IPS-18c (cell line): ENCODE results near the gene RNASE8.

ENCODE experiments used
- H3K4me3 ChIP-seq: 2 replicates; pipeline ENCODE4 v1.7.0; 2013; ENCODE audit warnings: low read depth, mild to moderate bottlenecking, low read length, moderate library complexity; ENCODE audit not compliant: insufficient read depth
- H3K9me3 ChIP-seq: one replicate; pipeline ENCODE4 v1.6.1; 2013; ENCODE audit warnings: mild to moderate bottlenecking, low read length, moderate library complexity; ENCODE audit not compliant: control insufficient read depth, insufficient read depth

Gene RNASE8

DNA sequence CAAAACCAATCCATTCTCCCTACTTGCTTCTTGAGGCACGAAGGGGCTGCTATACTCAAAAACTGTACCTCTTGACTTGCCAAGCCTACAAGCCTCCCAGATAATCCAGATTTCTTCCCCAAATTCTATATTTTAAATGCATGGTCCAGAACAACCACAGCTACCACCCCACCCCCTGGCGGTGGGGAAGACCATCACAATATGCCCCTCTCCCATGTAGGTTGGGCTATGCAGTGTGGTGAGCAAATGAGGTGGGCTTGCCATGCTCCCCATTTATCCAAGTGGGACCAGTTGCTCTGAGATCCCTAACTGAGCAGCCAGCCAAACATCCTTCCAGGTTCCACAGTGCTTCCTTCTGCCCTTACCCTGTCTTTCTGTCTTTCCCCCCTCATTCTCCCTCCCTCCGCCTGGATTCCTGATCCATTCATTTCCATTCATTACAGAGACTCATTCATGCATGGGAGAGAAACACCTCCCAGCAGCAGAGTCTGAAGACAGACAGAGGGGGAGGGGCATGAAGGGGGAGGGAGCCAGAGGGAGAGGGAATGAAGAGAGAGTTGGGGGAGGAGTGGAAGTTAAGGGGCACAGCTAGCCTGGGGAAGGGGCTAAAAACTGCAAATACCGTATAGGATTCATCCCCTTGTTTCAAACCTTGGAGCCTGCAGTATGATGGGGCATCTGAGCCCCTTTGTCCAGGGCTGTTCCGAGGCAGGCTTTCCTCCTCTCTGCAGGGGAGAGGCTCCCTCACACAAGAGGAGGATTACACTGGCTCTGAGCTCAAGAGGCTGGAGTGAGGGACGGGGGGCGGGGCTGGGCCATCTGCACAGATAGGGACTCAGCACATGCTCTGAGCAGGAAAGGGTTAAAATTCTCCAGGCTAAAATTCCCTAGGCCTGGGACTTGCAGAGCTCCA lies 36.4 kb downstream of the RNASE8 start:
- peak overlapping the region; percentile 34 for H3K4me3 ChIP-seq
- H3K9me3 ChIP-seq, result no peaks in the 10 kb centered on the region

GRCh38 chr14:21095430-21096205 lies 38.0 kb downstream of the RNASE8 start:
- Histone ChIP-seq H3K4me3 (no peak overlapping the region), H3K9me3 (no peaks in the 10 kb centered on the region)

DNA sequence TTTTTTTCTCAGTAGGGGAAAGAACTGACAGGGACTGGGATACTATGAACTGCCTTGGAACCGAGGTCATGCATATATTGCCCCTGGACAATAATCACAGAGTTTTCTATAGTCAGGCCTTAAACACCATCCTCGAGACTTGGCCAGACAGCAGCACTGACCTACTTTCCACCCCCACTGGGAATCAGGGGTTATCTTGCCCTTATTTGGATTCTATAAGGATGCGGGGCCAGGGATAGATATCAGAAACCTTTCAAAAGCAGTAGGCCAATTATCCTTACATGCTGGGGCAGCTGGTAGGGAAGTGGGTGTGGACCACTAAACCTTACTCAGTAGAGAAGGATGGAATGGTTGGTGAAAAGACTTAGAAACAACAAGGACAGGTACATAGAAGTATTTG lies 38.8 kb downstream of the RNASE8 start:
- peak overlapping the region; percentile 70; the same call in 1 of the 2 replicates for H3K4me3 ChIP-seq
- no peaks in the 10 kb centered on the region for H3K9me3 ChIP-seq

- Histone ChIP-seq H3K9me3 (no peaks in the 10 kb centered on the region), H3K4me3 (peak overlapping the region; percentile 70)
Measured at GRCh38 chr14:21096978-21097635, 39.5 kb downstream of the RNASE8 start.

GRCh38 chr14:21097636-21098075 lies 40.0 kb downstream of the RNASE8 start:
- no peaks in the 10 kb centered on the region for H3K9me3 ChIP-seq
- H3K4me3 ChIP-seq, result peak overlapping the region; percentile 70

DNA sequence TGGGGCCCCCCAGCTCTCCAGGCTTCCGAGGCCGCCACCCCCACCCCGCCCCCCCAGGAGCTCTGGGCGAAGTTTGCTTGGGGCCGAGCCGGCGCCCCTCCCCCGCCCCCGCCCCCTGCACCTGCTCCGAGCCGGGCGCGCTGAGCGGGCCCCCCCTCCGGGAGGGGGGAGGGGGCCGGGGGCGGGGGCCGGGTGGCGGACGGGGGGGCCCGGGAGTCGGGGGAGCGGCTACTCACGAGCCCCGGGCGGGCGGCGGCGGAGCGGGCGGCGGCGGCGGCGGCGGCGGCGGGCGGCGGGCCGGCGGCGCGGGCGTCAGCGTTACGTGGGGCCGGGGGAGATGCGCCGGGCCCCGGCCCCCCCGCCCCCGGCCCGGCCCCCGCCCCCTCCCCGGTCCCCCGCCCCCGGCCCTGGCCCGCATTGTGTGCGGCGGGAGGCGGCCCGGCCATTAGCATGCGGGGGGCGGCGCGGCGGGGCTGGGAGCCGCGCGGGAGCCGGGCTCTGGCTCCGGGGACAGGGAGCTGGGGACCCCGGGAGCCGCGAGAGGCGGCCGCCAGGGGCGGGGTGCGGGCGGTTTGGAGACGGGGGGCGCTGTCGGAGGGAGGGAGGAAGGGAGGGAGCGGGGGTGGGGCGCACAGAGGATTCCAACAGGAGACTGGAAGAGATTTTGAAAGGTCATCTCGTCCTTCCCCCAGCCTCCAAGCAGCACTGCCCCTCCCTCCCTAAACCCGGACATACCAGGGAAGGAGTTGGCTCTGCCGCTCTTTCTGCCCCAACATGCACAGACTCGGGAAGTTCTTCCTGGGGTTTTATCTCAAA lies 40.7 kb downstream of the RNASE8 start, which contains the start of gene ZNF219:
Gene ZNF219, minus strand, starts transcription at position 580 of the 816 bp plus-strand sequence. CDS start 5,064 bp downstream, outside the sequence.
- peak within 1 kb of the TSS; percentile 70 for H3K4me3 ChIP-seq
- H3K9me3 ChIP-seq, result no peaks in the 10 kb centered on the region

DNA sequence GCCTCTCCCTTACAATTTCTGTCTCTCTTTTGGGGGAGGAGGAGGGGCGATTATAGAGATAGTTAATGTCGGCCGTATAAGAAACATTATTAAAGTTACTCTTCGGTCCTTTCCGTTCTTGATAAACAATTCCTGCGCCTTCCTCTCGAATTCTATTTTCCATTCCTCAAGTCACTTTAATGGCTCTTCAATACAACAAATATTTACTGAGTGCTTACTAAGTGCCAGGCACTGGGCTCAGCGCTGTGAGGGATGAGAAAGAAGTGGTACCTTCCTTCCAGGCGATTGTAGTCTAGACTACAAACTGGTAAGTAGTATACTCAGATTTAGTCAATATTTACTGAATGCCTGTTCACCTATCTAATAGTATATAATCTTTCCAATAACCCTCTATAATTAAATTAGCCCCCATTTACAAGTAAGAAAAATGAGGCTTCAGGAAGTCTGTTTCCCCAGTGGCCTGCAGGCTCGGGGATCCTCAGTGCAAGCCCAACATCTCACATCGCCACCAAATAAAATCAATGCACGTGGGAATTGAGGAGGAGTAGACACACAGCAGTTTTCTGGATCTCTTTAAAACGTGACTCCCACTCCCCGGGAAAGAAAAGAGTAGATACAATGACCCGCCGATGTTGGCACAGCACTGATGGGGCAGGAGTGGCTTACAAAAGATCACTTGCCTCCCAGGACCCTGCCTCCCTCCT lies 41.4 kb downstream of the RNASE8 start:
- H3K4me3 ChIP-seq, result peak overlapping the region; percentile 59
- H3K9me3 ChIP-seq, result no peaks in the 10 kb centered on the region

GRCh38 chr14:21099596-21099985 lies 42.0 kb downstream of the RNASE8 start:
- no peaks in the 10 kb centered on the region for H3K9me3 ChIP-seq
- peak overlapping the region; percentile 59 for H3K4me3 ChIP-seq

- Histone ChIP-seq H3K9me3 (no peaks in the 10 kb centered on the region), H3K4me3 (no peak within 1 kb of the TSS; the same call in 1 of the 2 replicates)
Measured at GRCh38 chr14:21100931-21101330, 43.3 kb downstream of the RNASE8 start, which contains the start of gene TMEM253. TMEM253 (plus strand) TSS chr14:21101066; CDS start chr14:21101344, 278 bp downstream.

DNA sequence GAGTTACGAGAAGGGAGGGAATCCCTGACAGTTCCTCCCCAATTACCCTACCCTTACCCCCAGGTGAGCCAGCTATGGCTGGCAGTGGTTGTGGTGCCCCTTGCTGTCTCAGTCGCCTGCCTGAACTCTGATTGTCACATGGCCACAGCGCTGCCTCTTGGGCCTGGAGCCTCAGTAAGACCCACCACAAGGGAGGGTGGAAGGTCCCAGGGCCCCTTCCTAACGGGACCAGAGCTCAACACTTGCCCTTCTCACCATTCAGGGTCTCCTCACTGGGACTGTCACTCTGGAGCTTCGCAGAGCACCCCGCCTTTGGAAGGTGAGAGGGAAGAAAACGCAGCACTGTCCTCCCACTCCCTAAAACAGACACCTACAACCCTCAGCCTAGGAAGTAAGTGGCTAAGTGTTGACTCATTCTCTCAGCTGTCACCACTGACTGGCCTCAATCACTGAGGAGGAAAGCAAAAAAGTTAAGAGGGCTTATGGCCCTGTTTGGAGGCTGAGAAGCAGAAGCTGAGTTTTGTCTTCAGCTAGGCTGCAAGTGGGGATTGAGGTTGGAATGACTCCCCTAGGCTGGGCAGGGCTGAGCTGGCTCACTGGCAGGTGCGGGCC lies 44.3 kb downstream of the RNASE8 start:
- Histone ChIP-seq H3K9me3 (no peaks in the 10 kb centered on the region), H3K4me3 (peak overlapping the region; percentile 26; the same call in 1 of the 2 replicates)

DNA sequence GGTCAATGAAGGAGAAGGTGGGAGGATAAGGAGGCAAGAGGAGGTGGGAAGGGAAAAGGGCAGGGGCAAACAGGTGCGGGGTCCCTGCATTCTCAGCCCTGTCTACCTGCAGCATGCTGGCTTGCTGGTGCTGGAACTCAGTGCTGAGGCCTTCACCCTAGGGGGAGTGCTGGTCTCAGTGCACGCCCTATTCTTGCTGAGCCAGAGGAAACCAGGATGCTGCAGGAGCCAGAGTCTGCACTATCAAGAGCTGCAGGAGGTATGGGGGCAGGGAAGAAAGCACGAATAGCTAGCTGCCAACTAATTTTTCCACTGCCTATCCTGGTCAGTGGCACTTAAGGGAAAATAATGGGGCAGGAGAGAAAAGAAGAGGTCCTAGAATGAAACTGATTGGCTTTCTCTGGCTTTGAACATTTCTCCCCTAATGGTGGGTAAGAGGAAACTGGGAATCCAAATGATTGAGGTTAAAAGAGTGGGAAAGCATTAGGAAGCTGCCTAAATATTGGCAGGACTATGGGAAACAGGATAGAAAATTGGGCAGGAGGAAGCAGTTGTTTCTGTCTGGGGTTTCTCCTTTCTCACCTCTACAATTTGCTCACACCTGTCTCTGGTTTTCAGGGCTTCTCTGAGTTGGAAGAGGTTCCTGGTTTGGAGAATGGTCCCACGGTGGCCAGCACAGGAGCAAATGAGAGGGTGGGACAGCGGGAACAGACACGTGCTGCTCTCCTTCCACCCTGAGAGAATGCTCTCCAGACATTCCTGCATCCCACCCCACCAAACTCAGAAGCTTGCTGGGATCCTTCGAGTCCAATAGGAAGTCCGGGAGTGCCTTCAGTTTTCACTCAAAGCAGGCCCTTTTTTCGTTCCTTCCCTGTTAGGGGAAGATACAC lies 45.1 kb downstream of the RNASE8 start:
- peak overlapping the region; percentile 86 for H3K4me3 ChIP-seq
- no peaks in the 10 kb centered on the region for H3K9me3 ChIP-seq

DNA sequence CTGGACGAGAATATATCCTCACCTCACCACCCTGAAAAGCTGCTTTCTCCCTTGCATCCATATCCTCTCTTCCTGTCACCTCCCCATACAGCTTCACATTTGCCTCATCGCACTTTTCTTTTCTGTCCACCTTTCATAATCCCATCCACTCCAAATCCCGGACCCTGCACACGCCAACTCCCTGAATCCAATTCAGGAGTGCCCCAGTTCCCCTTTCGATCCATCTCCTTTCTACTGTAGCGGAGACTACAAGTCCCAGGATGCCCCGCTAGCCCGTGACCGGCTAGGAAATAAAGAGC lies 45.7 kb downstream of the RNASE8 start:
- H3K4me3 ChIP-seq, result peak overlapping the region; percentile 86; the same call in 1 of the 2 replicates

DNA sequence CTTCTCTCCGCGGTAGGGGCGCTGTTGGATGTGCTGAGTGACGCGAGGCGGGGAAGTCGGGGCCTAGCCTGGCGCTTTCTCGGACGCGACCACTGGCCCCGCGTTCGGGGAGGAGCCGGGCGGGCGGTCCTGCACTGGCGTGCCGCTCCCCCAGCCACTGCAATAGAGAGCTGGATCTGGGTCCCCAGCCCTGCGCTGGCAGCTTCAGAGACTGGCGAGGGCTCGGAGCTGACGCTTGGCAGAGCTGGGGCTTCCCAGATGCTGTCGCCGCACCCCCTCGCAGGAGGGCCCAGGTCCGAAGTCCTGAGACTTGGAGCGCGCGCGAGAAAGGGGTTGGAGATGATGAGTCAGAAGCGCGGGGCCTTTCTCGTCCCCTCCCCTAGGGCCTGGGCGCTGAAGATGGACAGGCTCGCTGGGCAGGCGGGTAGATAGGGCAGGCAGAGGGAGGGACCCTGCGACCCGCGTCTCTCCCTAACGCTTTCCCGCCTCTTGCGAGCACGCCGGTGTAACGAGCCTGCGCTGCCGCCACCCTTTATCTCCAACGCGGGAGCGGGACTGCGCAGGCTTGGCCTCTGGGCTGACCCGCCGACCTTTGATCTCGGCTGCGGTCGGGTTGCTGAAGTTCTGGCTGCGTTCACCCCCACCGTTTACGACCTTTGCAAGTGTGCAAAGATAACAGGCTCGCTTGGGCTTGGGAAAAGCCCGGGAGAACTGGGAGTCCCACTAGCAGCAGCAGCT lies 46.3 kb downstream of the RNASE8 start:
- no peaks in the 10 kb centered on the region for H3K9me3 ChIP-seq

More for the DNA sequence above, 45.7 kb downstream of the RNASE8 start:
- no peaks in the 10 kb centered on the region for H3K9me3 ChIP-seq

DNA sequence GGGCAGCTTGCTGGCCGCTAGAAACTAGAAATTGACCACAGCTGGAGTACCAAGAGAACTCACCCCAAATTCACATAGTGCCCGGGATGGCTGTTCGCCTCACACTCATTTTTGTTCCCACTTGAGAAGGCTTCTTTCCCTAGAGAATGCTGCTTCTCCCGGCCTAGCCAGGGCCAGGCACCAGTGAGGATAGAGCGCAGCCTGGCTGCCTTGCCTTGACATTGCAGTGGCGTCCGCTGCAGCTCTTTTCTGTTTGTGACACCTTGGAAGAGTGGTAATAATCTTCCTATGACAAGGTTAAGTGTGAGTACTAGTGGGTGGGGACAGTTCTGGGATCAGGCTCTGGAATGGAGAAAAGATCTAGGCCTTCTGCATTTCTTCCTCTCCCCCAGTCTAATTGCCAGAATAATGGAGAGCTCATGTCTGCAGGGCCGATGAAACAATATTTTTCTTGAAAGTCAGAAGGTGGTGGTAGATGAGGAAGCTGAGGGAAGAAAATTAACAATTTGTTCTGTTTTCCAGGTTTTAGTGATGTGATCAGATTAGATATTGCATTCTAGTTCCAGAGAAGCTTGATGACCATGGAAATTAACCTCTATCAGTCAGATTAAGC lies 46.9 kb downstream of the RNASE8 start:
- peak overlapping the region; percentile 86 for H3K4me3 ChIP-seq
- H3K9me3 ChIP-seq, result no peaks in the 10 kb centered on the region

More for the DNA sequence above, 46.3 kb downstream of the RNASE8 start:
- peak overlapping the region; percentile 86 for H3K4me3 ChIP-seq
